ENCODE measurements around the gene MAG.

The MAG gene

DNA sequence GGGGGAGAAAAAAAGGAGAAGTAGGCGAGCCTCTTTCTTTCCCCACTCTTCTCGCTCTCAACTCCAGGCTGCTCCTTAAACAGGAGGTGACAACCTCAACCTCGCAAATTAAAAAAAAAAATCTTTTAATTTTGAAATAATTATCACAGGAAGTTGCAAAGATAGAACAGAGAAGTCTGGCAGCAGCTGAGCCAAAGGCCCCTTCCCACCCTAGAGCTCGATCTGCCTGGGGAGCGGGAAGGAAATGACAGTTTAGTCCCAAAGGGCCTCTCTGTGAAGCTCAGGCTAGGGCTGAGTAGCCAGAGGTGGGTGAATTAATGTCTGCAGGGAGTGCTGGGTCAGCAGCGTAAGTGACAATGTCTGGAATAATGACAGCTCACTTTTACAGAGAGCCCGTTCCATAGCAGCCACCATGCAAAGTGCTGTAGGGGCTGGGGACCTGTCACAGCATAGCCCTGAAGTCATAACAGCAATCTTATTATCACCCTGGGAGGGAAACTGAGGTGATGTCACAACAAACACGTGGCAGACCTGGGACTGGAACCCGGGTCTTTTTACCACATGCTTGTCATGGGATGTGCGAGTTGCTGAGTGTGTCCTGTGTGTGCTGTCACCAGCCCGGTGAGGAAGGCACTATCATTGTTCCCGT lies 28.2 kb downstream of the MAG start:
- peak overlapping the region; percentile 87 for H3K27ac ChIP-seq (ENCODE audit: low read depth, low read length, poor library complexity, severe bottlenecking)
- no peaks in the 10 kb centered on the region for H3K79me2 ChIP-seq (ENCODE audit: insufficient read depth, low read length)
- H3K4me3 ChIP-seq (ENCODE audit: low read depth, low read length, poor library complexity, severe bottlenecking) = peak overlapping the region; percentile 10
- no peaks in the 10 kb centered on the region for H3K9me2 ChIP-seq (ENCODE audit: low read depth, low read length)
- H3K9ac ChIP-seq (ENCODE audit: low read length) = peak overlapping the region; percentile 52
- TF ChIP-seq, protein P1, sequence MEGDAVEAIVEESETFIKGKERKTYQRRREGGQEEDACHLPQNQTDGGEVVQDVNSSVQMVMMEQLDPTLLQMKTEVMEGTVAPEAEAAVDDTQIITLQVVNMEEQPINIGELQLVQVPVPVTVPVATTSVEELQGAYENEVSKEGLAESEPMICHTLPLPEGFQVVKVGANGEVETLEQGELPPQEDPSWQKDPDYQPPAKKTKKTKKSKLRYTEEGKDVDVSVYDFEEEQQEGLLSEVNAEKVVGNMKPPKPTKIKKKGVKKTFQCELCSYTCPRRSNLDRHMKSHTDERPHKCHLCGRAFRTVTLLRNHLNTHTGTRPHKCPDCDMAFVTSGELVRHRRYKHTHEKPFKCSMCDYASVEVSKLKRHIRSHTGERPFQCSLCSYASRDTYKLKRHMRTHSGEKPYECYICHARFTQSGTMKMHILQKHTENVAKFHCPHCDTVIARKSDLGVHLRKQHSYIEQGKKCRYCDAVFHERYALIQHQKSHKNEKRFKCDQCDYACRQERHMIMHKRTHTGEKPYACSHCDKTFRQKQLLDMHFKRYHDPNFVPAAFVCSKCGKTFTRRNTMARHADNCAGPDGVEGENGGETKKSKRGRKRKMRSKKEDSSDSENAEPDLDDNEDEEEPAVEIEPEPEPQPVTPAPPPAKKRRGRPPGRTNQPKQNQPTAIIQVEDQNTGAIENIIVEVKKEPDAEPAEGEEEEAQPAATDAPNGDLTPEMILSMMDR (IDR thresholded peaks at IDR 0.05; ENCODE audit: low read length) = no peak
- TF ChIP-seq EZH2 (IDR thresholded peaks at IDR 0.05; ENCODE audit: borderline replicate concordance, low read length) = no peak
- H3K27me3 ChIP-seq (ENCODE audit: insufficient read depth, low read length) = no peaks in the 10 kb centered on the region
- no peaks in the 10 kb centered on the region for H3F3A ChIP-seq (ENCODE audit: insufficient read depth, low read length)
- H3K4me1 ChIP-seq (ENCODE audit: insufficient read depth, low read length, severe bottlenecking) = peaks cover 75% of the 10 kb centered on the region
- no peaks in the 10 kb centered on the region for H4K20me1 ChIP-seq (ENCODE audit: insufficient read depth, low read length)
- H2AFZ ChIP-seq (ENCODE audit: low read length) = no peak overlapping the region
- H3K4me2 ChIP-seq (ENCODE audit: low read length) = peak overlapping the region; percentile 52
- H3K36me3 ChIP-seq (ENCODE audit: insufficient read depth, low read length) = no peaks in the 10 kb centered on the region; the same call in 1 of the 2 replicates
- no peaks in the 10 kb centered on the region for H3K9me3 ChIP-seq (ENCODE audit: low read length)

DNA sequence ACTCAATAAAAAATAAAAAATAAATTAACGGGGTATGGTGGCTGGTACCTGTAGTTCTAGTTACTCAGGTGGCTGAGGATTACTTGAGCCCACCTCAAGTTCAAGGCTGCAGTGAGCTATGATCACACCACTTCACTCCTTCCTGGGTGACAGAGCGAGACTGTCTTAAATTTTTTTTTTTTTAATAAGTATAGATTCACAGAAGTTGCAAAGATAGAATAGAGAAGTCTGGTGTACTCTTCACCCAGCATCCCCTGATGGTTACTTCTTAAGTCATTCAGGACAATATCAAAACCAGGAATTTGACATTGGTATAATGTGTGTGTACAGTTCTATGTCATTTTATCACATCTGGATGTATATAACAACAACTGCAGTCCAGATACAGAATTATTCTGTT lies 29.3 kb downstream of the MAG start:
- H3K9ac ChIP-seq (ENCODE audit: low read length) = no peak overlapping the region; the same call in 1 of the 2 replicates

DNA sequence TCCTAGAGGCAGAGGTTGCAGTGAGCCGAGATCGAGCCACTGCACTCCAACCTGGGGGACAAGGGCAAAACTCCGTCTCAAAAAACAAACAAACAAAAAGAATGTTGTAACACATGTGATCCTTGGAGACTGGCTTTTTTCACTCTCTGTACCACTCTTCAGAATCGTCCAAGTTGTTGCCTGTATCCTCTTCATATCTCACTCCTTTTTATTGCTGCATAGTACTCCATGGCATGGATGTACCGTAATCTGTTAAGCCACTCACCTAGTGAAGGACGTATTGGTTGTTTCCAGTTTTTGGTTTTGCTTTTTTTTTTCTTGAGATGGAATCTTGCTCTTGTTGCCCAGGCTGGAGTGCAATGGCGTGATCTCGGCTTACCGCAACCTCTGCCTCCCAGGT lies 30.1 kb downstream of the MAG start:
- peaks cover 64% of the 10 kb centered on the region for H3K4me1 ChIP-seq (ENCODE audit: insufficient read depth, low read length, severe bottlenecking)
- no peak overlapping the region for H3K4me2 ChIP-seq (ENCODE audit: low read length)
- H3K36me3 ChIP-seq (ENCODE audit: insufficient read depth, low read length) = no peaks in the 10 kb centered on the region; the same call in 1 of the 2 replicates
- H3K27ac ChIP-seq (ENCODE audit: low read depth, low read length, poor library complexity, severe bottlenecking) = no peak overlapping the region
- no peaks in the 10 kb centered on the region for H3K9me3 ChIP-seq (ENCODE audit: low read length)
- no peak overlapping the region for H3K9ac ChIP-seq (ENCODE audit: low read length)
- no peaks in the 10 kb centered on the region for H3K9me2 ChIP-seq (ENCODE audit: low read depth, low read length)
- no peaks in the 10 kb centered on the region for H3K79me2 ChIP-seq (ENCODE audit: insufficient read depth, low read length)
- no peaks in the 10 kb centered on the region for H4K20me1 ChIP-seq (ENCODE audit: insufficient read depth, low read length)
- no peaks in the 10 kb centered on the region for H3F3A ChIP-seq (ENCODE audit: insufficient read depth, low read length)
- H2AFZ ChIP-seq (ENCODE audit: low read length) = no peak overlapping the region
- H3K4me3 ChIP-seq (ENCODE audit: low read depth, low read length, poor library complexity, severe bottlenecking) = no peak overlapping the region
- TF ChIP-seq, protein P1 (IDR thresholded peaks at IDR 0.05; ENCODE audit: low read length) = no peak
- TF ChIP-seq EZH2 (IDR thresholded peaks at IDR 0.05; ENCODE audit: borderline replicate concordance, low read length) = no peak
- H3K27me3 ChIP-seq (ENCODE audit: insufficient read depth, low read length) = no peaks in the 10 kb centered on the region

More for the DNA sequence above, 29.3 kb downstream of the MAG start:
- H3K79me2 ChIP-seq (ENCODE audit: insufficient read depth, low read length) = no peaks in the 10 kb centered on the region
- TF ChIP-seq EZH2 (IDR thresholded peaks at IDR 0.05; ENCODE audit: borderline replicate concordance, low read length) = no peak
- TF ChIP-seq, protein P1 (IDR thresholded peaks at IDR 0.05; ENCODE audit: low read length) = no peak
- H2AFZ ChIP-seq (ENCODE audit: low read length) = no peak overlapping the region
- no peak overlapping the region for H3K4me3 ChIP-seq (ENCODE audit: low read depth, low read length, poor library complexity, severe bottlenecking)
- H3K9me2 ChIP-seq (ENCODE audit: low read depth, low read length) = no peaks in the 10 kb centered on the region
- H3K27ac ChIP-seq (ENCODE audit: low read depth, low read length, poor library complexity, severe bottlenecking) = peak overlapping the region; percentile 87
- H3K4me2 ChIP-seq (ENCODE audit: low read length) = no peak overlapping the region
- no peaks in the 10 kb centered on the region for H3F3A ChIP-seq (ENCODE audit: insufficient read depth, low read length)
- no peaks in the 10 kb centered on the region for H3K9me3 ChIP-seq (ENCODE audit: low read length)
- H3K36me3 ChIP-seq (ENCODE audit: insufficient read depth, low read length) = no peaks in the 10 kb centered on the region; the same call in 1 of the 2 replicates
- H4K20me1 ChIP-seq (ENCODE audit: insufficient read depth, low read length) = no peaks in the 10 kb centered on the region
- H3K4me1 ChIP-seq (ENCODE audit: insufficient read depth, low read length, severe bottlenecking) = peaks cover 71% of the 10 kb centered on the region
- no peaks in the 10 kb centered on the region for H3K27me3 ChIP-seq (ENCODE audit: insufficient read depth, low read length)

Data from OCI-LY1 (cell line).